ENCODE measurements around the gene NLE1. TPM values are rescaled to one million over a fixed set of nuclear protein-coding genes. Genes with fewer than 3 reads are reported as not detected.

Gene NLE1
- total RNA-seq, 1 donor from 2014 or later = 12.4 TPM

- H3K4me3 ChIP-seq = no peak overlapping the region
- H3K9me3 ChIP-seq (ENCODE audit: low read depth) = no peaks in the 10 kb centered on the region
- no peak for TF ChIP-seq CTCF (IDR thresholded peaks at IDR 0.05)
- no peak for TF ChIP-seq EZH2 (IDR thresholded peaks at IDR 0.05)
- no peak for TF ChIP-seq EZH2phosphoT487 (IDR thresholded peaks at IDR 0.05)
- Mint-ChIP-seq H3K36me3 (no peaks in the 10 kb centered on the region), H3K27ac (no peak overlapping the region), H3K4me3 (no peak overlapping the region), H3K4me1 (no peaks in the 10 kb centered on the region), H3K9me3 (no peaks in the 10 kb centered on the region), H3K27me3 (ENCODE audit: insufficient read depth, low read depth) (peaks cover 10% of the 10 kb centered on the region)
- no peaks in the 10 kb centered on the region for H3K36me3 ChIP-seq
- H3K4me2 ChIP-seq = no peak overlapping the region
- H3K79me2 ChIP-seq (ENCODE audit: low read depth) = no peaks in the 10 kb centered on the region
- no peak overlapping the region for H3K9ac ChIP-seq
- no peak overlapping the region for H3K27ac ChIP-seq
- H3F3A ChIP-seq (ENCODE audit: low read depth) = no peaks in the 10 kb centered on the region
- H3K27me3 ChIP-seq = no peaks in the 10 kb centered on the region
- no peaks in the 10 kb centered on the region for H3K4me1 ChIP-seq
- DNase-seq (ENCODE audit: low spot score) = no peak
- no peaks in the 10 kb centered on the region for H4K20me1 ChIP-seq (ENCODE audit: low read depth)
- H2AFZ ChIP-seq (replicated peaks) = no peak overlapping the region
Observed at GRCh38 chr17:35160354-35161201, 18.5 kb upstream of the NLE1 start.

GRCh38 chr17:35159940-35160339 lies 17.8 kb upstream of the NLE1 start:
- Mint-ChIP-seq H3K4me3 (no peak overlapping the region), H3K27me3 (ENCODE audit: insufficient read depth, low read depth) (peaks cover 10% of the 10 kb centered on the region), H3K36me3 (no peaks in the 10 kb centered on the region), H3K27ac (no peak overlapping the region), H3K4me1 (no peaks in the 10 kb centered on the region), H3K9me3 (no peaks in the 10 kb centered on the region)
- Histone ChIP-seq H3K4me2 (no peak overlapping the region), H3K36me3 (no peaks in the 10 kb centered on the region), H3K27me3 (no peaks in the 10 kb centered on the region), H3K4me1 (no peaks in the 10 kb centered on the region), H3K27ac (no peak overlapping the region), H4K20me1 (ENCODE audit: low read depth) (no peaks in the 10 kb centered on the region), H3K79me2 (ENCODE audit: low read depth) (no peaks in the 10 kb centered on the region), H3K9me3 (ENCODE audit: low read depth) (no peaks in the 10 kb centered on the region), H3K9ac (no peak overlapping the region), H3F3A (ENCODE audit: low read depth) (no peaks in the 10 kb centered on the region), H3K4me3 (no peak overlapping the region), H2AFZ (replicated peaks) (no peak overlapping the region)
- no peak for DNase-seq (ENCODE audit: low spot score)
- TF ChIP-seq CTCF (IDR thresholded peaks at IDR 0.05) (no peak), EZH2 (IDR thresholded peaks at IDR 0.05) (no peak), EZH2phosphoT487 (IDR thresholded peaks at IDR 0.05) (no peak)

GRCh38 chr17:35155246-35155645 lies 13.1 kb upstream of the NLE1 start:
- Histone ChIP-seq H3K4me3 (no peak overlapping the region), H3K27me3 (no peaks in the 10 kb centered on the region), H2AFZ (replicated peaks) (no peak overlapping the region), H3K27ac (no peak overlapping the region), H3K36me3 (no peaks in the 10 kb centered on the region), H3K9ac (no peak overlapping the region), H3K4me1 (no peaks in the 10 kb centered on the region), H3K4me2 (no peak overlapping the region), H4K20me1 (ENCODE audit: low read depth) (no peaks in the 10 kb centered on the region), H3F3A (ENCODE audit: low read depth) (no peaks in the 10 kb centered on the region), H3K9me3 (ENCODE audit: low read depth) (no peaks in the 10 kb centered on the region), H3K79me2 (ENCODE audit: low read depth) (no peaks in the 10 kb centered on the region)
- Mint-ChIP-seq H3K27me3 (ENCODE audit: insufficient read depth, low read depth) (peaks cover 5% of the 10 kb centered on the region), H3K27ac (no peak overlapping the region), H3K9me3 (no peaks in the 10 kb centered on the region), H3K4me1 (no peaks in the 10 kb centered on the region), H3K4me3 (no peak overlapping the region), H3K36me3 (no peaks in the 10 kb centered on the region)
- DNase-seq (ENCODE audit: low spot score) = no peak
- TF ChIP-seq EZH2 (IDR thresholded peaks at IDR 0.05) (no peak), EZH2phosphoT487 (IDR thresholded peaks at IDR 0.05) (no peak), CTCF (IDR thresholded peaks at IDR 0.05) (no peak)
